Peyer's patch (tissue), 4 donors: ENCODE data around the gene TMEM158. TPM values are rescaled to one million over a fixed set of nuclear protein-coding genes. Genes with fewer than 3 reads are reported as not detected.

ENCODE experiments used
- DNase-seq, 3 donors: peaks; one replicate each; pipeline ENCODE4 v3.0.0-alpha.2; 2017 to 2019
- H3K27ac ChIP-seq, 4 donors: fragments of 200-600 bp; sonication (generic); one replicate each; pipeline ENCODE4 v1.5.1; 2016 to 2019
- H3K27me3 ChIP-seq, 2 donors: fragments of 200-600 bp; sonication (generic); one replicate each; pipeline ENCODE4 v1.5.1; 2019
- H3K36me3 ChIP-seq, 3 donors: fragments of 200-600 bp; sonication (generic); one replicate each; pipeline ENCODE4 v1.5.1; 2016 to 2019
- H3K4me1 ChIP-seq, 4 donors: fragments of 200-600 bp; sonication (generic); one replicate each; pipeline ENCODE4 v1.5.1; 2016 to 2019
- H3K4me3 ChIP-seq, 4 donors: fragments of 200-600 bp; sonication (generic); 1 replicate in 3 of 4; 2 replicates in 1 of 4; pipeline ENCODE4 v1.5.1; 2016 to 2019; ENCODE audit warnings: mild to moderate bottlenecking in 1 of 4
- H3K9me3 ChIP-seq, 4 donors: fragments of 200-600 bp; sonication (generic); one replicate each; pipeline ENCODE4 v1.5.1; 2016 to 2019; ENCODE audit warnings: mild to moderate bottlenecking in 1 of 4
- POLR2A ChIP-seq, 2 donors: fragments of 450-650 bp; IDR thresholded peaks; one replicate each; pipeline ENCODE4 v1.5.1; 2017; ENCODE audit warnings: antibody characterized with exemption in 2 of 2, mild to moderate bottlenecking in 2 of 2, moderate library complexity in 2 of 2
- total RNA-seq, 4 donors: library from RNA; depleted of rRNA; stranded (reverse); fragments of >200 nt; gene quantifications; one replicate each; pipeline ENCODE4 v1.1.0, GENCODE V29; 2016
- TF ChIP-seq, protein P1 (sequence below), 6 experiments: fragments of 450-650 bp in 4 of 6; fragments of 200-600 bp in 2 of 6; sonication (generic) in 1 of 6; IDR thresholded peaks; one replicate each; pipeline ENCODE4 v1.5.1; 2017 to 2019; ENCODE audit warnings: antibody characterized with exemption in 6 of 6, mild to moderate bottlenecking in 3 of 6, moderate library complexity in 1 of 6

The TMEM158 gene
- total RNA-seq, 4 donors from 2014 or later: 0.40 to 5.0 (median 1.8) TPM

DNA sequence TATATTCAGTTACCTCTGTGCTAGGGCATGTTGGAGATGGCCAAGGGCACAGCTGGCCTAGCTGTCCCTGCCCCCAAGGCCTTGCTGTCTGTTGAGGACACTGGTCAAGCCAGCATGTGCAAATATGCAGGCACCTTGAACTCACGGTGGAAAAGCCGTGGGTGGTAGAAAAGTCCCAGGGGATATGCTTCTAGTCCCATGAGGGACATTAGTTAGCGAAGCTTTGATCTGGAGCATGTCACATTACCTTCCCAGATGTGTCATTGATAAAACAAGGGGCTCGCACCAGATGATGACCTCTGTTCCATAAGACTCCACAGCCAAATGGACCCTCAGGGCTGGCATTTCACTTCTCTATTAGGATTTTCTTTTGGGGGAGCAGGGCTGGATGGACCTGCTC, 14.2 kb upstream of the TMEM158 start:
- Histone ChIP-seq H3K9me3 (no peaks in the 10 kb centered on the region), H3K27ac (no peak overlapping the region), H3K36me3 (no peaks in the 10 kb centered on the region), H3K4me3 (no peak overlapping the region), H3K27me3 (no peaks in the 10 kb centered on the region), H3K4me1 (no peaks in the 10 kb centered on the region)
- no peak for DNase-seq
- no peak for TF ChIP-seq POLR2A (IDR thresholded peaks at IDR 0.05)
- TF ChIP-seq, protein P1, sequence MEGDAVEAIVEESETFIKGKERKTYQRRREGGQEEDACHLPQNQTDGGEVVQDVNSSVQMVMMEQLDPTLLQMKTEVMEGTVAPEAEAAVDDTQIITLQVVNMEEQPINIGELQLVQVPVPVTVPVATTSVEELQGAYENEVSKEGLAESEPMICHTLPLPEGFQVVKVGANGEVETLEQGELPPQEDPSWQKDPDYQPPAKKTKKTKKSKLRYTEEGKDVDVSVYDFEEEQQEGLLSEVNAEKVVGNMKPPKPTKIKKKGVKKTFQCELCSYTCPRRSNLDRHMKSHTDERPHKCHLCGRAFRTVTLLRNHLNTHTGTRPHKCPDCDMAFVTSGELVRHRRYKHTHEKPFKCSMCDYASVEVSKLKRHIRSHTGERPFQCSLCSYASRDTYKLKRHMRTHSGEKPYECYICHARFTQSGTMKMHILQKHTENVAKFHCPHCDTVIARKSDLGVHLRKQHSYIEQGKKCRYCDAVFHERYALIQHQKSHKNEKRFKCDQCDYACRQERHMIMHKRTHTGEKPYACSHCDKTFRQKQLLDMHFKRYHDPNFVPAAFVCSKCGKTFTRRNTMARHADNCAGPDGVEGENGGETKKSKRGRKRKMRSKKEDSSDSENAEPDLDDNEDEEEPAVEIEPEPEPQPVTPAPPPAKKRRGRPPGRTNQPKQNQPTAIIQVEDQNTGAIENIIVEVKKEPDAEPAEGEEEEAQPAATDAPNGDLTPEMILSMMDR (IDR thresholded peaks at IDR 0.05): no peak

DNA sequence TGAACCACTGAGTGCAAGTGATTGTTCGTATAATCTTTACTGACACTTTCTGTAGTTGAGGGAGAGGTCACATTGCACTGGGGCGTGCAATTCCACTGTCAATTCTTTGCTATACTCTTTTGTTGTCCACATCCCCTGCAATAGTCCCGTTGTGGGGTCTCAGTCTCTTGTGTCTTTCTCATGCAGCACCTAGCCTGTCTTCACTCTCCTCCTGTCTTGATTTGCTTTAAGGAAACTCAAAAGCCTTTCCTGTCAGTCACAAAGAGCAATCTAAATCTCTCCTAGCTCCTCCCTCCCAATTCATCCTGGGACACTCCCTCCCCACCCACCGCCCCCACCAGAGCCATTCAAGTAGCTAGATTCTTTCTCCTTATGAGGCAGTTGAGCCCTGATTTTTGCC, 13.2 kb upstream of the TMEM158 start:
- DNase-seq: no peak
- no peak overlapping the region for H3K27ac ChIP-seq
- H3K27me3 ChIP-seq: no peaks in the 10 kb centered on the region
- H3K4me3 ChIP-seq: no peak overlapping the region
- TF ChIP-seq, protein P1 (IDR thresholded peaks at IDR 0.05): no peak
- no peak for TF ChIP-seq POLR2A (IDR thresholded peaks at IDR 0.05)
- H3K9me3 ChIP-seq: no peaks in the 10 kb centered on the region
- H3K4me1 ChIP-seq: no peaks in the 10 kb centered on the region
- H3K36me3 ChIP-seq: no peaks in the 10 kb centered on the region

DNA sequence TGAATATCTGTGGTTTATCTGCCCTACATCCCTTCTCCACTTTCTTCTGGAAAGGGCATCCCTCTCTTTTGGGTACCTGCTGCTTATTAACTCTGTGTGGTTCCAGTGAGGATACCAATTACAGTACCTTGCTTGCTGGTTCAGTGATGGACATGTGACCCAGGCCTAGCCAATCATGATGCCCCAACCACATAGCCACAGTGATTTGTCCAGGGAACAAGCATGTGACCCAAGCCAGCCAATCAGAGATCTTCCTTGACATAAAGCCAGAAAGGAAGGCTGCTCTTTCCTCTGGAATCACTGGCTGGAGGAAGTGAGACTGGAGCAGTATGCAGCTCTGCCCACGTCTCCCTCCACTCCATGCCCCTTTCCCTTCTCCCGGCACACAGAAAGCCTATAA, 10.9 kb upstream of the TMEM158 start:
- H3K9me3 ChIP-seq: no peaks in the 10 kb centered on the region
- H3K36me3 ChIP-seq: no peaks in the 10 kb centered on the region
- no peak for DNase-seq
- no peaks in the 10 kb centered on the region for H3K27me3 ChIP-seq
- TF ChIP-seq POLR2A (IDR thresholded peaks at IDR 0.05): no peak
- TF ChIP-seq, protein P1 (IDR thresholded peaks at IDR 0.05): no peak
- H3K27ac ChIP-seq: no peak overlapping the region
- no peak overlapping the region for H3K4me3 ChIP-seq
- H3K4me1 ChIP-seq: no peaks in the 10 kb centered on the region

DNA sequence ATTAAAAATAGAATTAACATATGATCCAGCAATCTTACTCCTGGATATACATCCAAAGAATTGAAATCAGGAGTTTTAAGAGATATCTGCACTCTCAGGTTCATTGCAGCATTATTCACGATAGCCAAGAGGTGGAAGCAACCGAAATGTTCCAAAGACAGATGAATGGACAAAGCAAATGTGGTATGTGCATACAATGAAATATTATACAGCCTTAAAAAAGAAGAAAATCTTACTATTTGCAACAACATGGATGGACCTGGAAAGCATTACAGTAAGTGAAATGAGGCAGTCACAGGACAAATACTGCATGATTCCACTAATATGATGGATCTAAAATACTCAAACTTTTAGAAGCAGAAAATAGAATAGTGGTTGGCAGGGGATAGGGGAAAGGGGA, 9.3 kb upstream of the TMEM158 start:
- Histone ChIP-seq H3K4me1 (no peaks in the 10 kb centered on the region), H3K4me3 (no peak overlapping the region), H3K27me3 (no peaks in the 10 kb centered on the region), H3K9me3 (no peaks in the 10 kb centered on the region), H3K36me3 (no peaks in the 10 kb centered on the region), H3K27ac (no peak overlapping the region)
- no peak for TF ChIP-seq POLR2A (IDR thresholded peaks at IDR 0.05)
- no peak for DNase-seq

DNA sequence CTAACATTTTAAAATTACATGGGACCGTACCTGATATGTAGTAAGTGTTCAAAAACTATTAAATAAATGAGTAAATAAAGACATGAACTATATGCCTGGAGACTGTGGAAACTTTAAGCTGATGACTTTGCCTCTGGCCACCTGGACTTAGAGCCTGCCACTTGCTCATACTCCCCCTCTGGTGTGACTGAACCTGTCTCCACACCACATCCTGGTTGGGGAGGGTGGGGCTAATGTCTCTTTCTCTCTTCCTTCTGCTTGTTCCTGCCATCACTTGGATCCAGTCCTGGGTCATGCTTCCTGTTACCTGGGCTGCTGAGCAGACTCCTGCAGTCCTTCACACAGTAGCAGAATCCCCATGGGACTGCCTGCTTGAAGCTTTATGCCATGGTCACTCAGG, 8.2 kb upstream of the TMEM158 start:
- H3K36me3 ChIP-seq: no peaks in the 10 kb centered on the region
- TF ChIP-seq, protein P1 (IDR thresholded peaks at IDR 0.05): no peak
- no peak for TF ChIP-seq POLR2A (IDR thresholded peaks at IDR 0.05)

DNA sequence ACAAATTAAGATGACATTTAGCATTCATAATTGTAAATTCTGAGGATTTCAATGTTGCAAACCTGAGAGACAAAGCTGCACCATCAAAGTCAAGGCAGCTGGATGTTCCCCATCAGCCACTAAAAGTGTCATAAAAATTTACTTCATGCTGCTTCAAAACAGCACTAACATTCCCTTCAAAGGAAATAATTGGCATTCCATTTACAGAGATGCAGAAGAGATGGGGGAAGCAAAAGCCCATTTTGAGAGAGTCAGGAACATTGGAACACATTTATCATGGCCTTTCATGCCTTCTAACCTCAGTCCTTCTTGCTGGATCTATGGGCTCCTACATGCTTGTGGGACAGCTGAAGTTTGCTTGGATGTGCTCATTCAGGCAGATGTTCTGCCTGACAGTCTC, 6.4 kb upstream of the TMEM158 start:
- no peak for DNase-seq
- TF ChIP-seq, protein P1 (IDR thresholded peaks at IDR 0.05): no peak
- no peak for TF ChIP-seq POLR2A (IDR thresholded peaks at IDR 0.05)
- H3K27ac ChIP-seq: no peak overlapping the region

More for the DNA sequence above, 8.2 kb upstream of the TMEM158 start:
- Histone ChIP-seq H3K9me3 (no peaks in the 10 kb centered on the region), H3K4me3 (no peak overlapping the region), H3K4me1 (no peaks in the 10 kb centered on the region), H3K27me3 (no peaks in the 10 kb centered on the region), H3K27ac (no peak overlapping the region)
- DNase-seq: no peak

More for the DNA sequence above, 6.4 kb upstream of the TMEM158 start:
- Histone ChIP-seq H3K4me3 (no peak overlapping the region), H3K4me1 (no peaks in the 10 kb centered on the region), H3K36me3 (no peaks in the 10 kb centered on the region), H3K9me3 (no peaks in the 10 kb centered on the region), H3K27me3 (no peaks in the 10 kb centered on the region)
